Ishikawa (cell line): Measurements from ENCODE around the gene XIRP2.

ENCODE experiments used
- CEBPB ChIP-seq: IDR thresholded peaks from 2 replicates; pipeline ENCODE4 v1.6.1; 2012
- CREB1 ChIP-seq: IDR thresholded peaks from 2 replicates; pipeline ENCODE4 v1.6.1; 2012; ENCODE audit warnings: low read depth
- EGR1 ChIP-seq: IDR thresholded peaks from 2 replicates; pipeline ENCODE4 v1.6.1; 2012
- EP300 ChIP-seq: IDR thresholded peaks from 2 replicates; pipeline ENCODE4 v1.6.1; 2012; ENCODE audit warnings: borderline replicate concordance
- FOXM1 ChIP-seq: IDR thresholded peaks from 2 replicates; pipeline ENCODE4 v1.6.1; 2012; ENCODE audit warnings: low read depth, borderline replicate concordance
- NFIC ChIP-seq: IDR thresholded peaks from 2 replicates; pipeline ENCODE4 v1.6.1; 2012
- RAD21 ChIP-seq: IDR thresholded peaks from 2 replicates; pipeline ENCODE4 v1.6.1; 2012; ENCODE audit warnings: low read depth
- TAF1 ChIP-seq: IDR thresholded peaks from 2 replicates; pipeline ENCODE4 v1.6.1; 2012; ENCODE audit warnings: low read depth, mild to moderate bottlenecking
- TCF12 ChIP-seq: IDR thresholded peaks from 2 replicates; pipeline ENCODE4 v1.6.1; 2012; ENCODE audit warnings: low read depth
- TEAD4 ChIP-seq: IDR thresholded peaks from 2 replicates; pipeline ENCODE4 v1.6.1; 2012
- YY1 ChIP-seq: IDR thresholded peaks from 2 replicates; pipeline ENCODE4 v1.6.1; 2012; ENCODE audit warnings: low read depth
- ZBTB7A ChIP-seq: IDR thresholded peaks from 2 replicates; pipeline ENCODE4 v1.6.1; 2012; ENCODE audit warnings: low read depth
- TF ChIP-seq, protein P1 (sequence below): IDR thresholded peaks from 2 replicates; pipeline ENCODE4 v1.6.1; 2012; ENCODE audit warnings: low read depth, mild to moderate bottlenecking
- TF ChIP-seq, protein P2 (sequence below): IDR thresholded peaks from 2 replicates; pipeline ENCODE4 v1.6.1; 2012
- TF ChIP-seq, protein P3 (sequence below): IDR thresholded peaks from 2 replicates; pipeline ENCODE4 v1.6.1; 2012

XIRP2 gene

DNA sequence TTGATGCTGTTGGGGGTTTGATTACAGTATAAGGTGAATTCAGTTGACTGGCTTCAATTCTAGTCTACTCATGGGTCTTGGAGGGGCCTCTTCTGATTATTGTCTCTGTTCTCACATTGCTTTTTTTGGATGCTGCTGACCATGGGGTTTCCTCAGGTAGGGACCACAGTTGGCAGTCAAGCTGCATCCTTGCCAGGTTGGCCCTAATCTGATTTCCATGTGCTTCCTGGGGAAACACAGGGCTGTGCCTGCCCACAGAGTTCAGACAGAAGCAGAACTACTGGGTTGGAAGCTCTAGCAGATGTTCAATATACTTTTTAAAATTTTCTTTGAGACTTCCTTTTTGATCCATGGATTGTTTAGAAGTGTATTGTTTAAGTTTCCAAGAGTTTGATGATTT lies 227.3 kb downstream of the XIRP2 start:
- no peak for TF ChIP-seq TCF12
- no peak for TF ChIP-seq TAF1
- TF ChIP-seq, protein P1, sequence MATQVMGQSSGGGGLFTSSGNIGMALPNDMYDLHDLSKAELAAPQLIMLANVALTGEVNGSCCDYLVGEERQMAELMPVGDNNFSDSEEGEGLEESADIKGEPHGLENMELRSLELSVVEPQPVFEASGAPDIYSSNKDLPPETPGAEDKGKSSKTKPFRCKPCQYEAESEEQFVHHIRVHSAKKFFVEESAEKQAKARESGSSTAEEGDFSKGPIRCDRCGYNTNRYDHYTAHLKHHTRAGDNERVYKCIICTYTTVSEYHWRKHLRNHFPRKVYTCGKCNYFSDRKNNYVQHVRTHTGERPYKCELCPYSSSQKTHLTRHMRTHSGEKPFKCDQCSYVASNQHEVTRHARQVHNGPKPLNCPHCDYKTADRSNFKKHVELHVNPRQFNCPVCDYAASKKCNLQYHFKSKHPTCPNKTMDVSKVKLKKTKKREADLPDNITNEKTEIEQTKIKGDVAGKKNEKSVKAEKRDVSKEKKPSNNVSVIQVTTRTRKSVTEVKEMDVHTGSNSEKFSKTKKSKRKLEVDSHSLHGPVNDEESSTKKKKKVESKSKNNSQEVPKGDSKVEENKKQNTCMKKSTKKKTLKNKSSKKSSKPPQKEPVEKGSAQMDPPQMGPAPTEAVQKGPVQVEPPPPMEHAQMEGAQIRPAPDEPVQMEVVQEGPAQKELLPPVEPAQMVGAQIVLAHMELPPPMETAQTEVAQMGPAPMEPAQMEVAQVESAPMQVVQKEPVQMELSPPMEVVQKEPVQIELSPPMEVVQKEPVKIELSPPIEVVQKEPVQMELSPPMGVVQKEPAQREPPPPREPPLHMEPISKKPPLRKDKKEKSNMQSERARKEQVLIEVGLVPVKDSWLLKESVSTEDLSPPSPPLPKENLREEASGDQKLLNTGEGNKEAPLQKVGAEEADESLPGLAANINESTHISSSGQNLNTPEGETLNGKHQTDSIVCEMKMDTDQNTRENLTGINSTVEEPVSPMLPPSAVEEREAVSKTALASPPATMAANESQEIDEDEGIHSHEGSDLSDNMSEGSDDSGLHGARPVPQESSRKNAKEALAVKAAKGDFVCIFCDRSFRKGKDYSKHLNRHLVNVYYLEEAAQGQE: no peak
- no peak for TF ChIP-seq NFIC
- TF ChIP-seq ZBTB7A: no peak
- TF ChIP-seq RAD21: no peak
- TF ChIP-seq TEAD4: no peak
- TF ChIP-seq YY1: no peak

DNA sequence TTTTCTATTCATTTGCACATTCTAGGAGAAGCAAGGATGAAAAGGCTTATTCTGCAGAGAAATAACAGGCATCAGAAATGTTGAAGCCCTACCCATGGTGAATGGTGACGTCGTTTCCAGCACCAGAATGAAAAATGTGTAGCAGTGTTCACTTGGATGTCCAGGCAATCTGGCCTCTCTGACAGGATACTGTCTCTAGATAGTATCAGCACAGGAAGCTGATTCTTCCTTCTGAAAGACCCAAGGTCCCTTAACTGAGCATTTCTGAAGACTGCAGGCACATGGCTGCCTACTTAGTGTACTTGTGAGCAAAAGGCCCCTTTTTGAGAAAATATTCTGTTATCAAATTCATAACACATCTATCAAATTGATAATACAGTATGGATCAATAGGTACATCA lies 234.1 kb downstream of the XIRP2 start:
- TF ChIP-seq, protein P1: no peak
- TF ChIP-seq, protein P2, sequence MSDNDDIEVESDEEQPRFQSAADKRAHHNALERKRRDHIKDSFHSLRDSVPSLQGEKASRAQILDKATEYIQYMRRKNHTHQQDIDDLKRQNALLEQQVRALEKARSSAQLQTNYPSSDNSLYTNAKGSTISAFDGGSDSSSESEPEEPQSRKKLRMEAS: no peak
- TF ChIP-seq EP300: no peak
- TF ChIP-seq CEBPB: no peak
- TF ChIP-seq TAF1: no peak
- no peak for TF ChIP-seq RAD21
- TF ChIP-seq, protein P3, sequence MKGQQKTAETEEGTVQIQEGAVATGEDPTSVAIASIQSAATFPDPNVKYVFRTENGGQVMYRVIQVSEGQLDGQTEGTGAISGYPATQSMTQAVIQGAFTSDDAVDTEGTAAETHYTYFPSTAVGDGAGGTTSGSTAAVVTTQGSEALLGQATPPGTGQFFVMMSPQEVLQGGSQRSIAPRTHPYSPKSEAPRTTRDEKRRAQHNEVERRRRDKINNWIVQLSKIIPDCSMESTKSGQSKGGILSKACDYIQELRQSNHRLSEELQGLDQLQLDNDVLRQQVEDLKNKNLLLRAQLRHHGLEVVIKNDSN: no peak
- no peak for TF ChIP-seq FOXM1
- no peak for TF ChIP-seq YY1
- no peak for TF ChIP-seq NFIC
- no peak for TF ChIP-seq EGR1
- TF ChIP-seq TCF12: no peak
- no peak for TF ChIP-seq CREB1
- TF ChIP-seq ZBTB7A: no peak
- no peak for TF ChIP-seq TEAD4

DNA sequence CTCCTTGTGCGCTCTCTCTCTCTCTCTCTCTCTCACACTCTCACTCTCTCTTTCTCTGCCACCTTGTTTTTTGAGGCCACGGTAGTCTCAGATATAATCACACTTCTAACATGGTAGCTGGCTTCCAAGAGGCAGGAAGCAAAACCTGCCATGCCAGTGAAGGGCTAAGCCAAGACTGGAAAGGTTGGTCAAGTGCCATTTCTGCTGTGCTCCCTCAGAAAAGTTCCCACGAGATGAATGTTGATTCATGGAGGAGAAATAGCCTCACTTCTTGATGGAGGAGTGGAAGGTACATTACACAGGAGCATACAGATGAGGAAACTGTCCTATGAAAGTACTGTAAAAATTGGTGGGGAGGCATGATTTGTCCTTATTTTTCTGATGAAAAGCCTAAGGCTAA lies 237.9 kb downstream of the XIRP2 start:
- TF ChIP-seq CEBPB: no peak
- TF ChIP-seq TAF1: no peak
- no peak for TF ChIP-seq RAD21
- no peak for TF ChIP-seq CREB1
- TF ChIP-seq, protein P2: no peak
- no peak for TF ChIP-seq YY1
- TF ChIP-seq EGR1: no peak
- TF ChIP-seq NFIC: no peak
- no peak for TF ChIP-seq TEAD4
- TF ChIP-seq EP300: no peak
- TF ChIP-seq TCF12: no peak
- TF ChIP-seq, protein P3: no peak
- TF ChIP-seq, protein P1: no peak
- no peak for TF ChIP-seq FOXM1
- no peak for TF ChIP-seq ZBTB7A

DNA sequence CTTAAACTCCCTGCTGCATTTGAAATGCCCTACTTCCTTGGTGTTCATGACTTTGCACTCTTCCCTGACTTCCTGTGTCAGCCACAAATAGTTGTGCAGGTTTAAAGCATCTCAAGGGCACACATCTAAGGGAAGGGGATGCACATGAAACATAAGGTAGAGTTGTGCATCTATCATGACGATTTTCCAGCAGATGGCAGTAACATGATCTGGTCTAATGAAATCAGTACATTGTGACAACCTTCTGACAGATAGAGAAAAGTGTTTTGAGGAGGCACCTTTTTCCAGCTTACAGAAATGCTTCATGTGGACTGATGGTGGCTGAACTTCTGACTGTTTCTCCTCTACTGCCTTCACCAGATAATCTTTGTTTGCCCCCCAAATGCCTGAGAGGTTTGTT lies 238.9 kb downstream of the XIRP2 start:
- TF ChIP-seq YY1 (no peak), RAD21 (peak; percentile 57)

DNA sequence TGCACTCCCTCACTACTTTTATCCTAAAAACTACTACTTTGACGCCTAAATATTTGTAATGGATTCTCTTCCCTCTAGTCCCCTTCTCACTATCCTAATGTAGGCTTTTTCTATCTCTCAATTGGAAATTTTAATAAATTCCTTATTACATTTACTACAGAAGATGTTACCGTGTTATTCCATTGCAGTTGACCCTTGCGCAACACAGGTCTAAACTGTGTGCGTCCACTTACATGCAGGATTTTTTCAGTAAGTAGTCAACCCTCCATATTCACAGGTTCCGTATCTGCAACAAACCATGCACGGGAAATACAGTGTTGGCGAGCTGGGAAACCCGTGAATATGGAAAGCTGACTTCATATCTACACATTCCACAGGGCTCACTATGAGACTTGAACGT lies 239.8 kb downstream of the XIRP2 start:
- TF ChIP-seq ZBTB7A (no peak), TCF12 (no peak), CEBPB (peak; percentile 43; the same call in 1 of the 2 replicates)
